AG09309 (cell line): ENCODE measurements around the gene CASZ1.
A peak's percentile ranks its signal among the peaks of the same experiment; 100 is the strongest.

Source experiments
- DNase-seq: peaks from one replicate; pipeline ENCODE4 v3.0.0-alpha.2; 2010; ENCODE audit warnings: low read depth
- H3K4me3 ChIP-seq: 2 replicates; pipeline ENCODE4 v1.5.1; 2011; ENCODE audit warnings: mild to moderate bottlenecking, low read depth, low read length, moderate library complexity; ENCODE audit not compliant: control insufficient read depth
- TF ChIP-seq, protein P1 (sequence below): IDR thresholded peaks from 2 replicates; pipeline ENCODE4 v1.5.1; 2011; ENCODE audit warnings: mild to moderate bottlenecking, low read depth, low read length, inconsistent platforms; ENCODE audit not compliant: insufficient read depth, control insufficient read depth; ENCODE audit errors: missing control alignments

The CASZ1 gene

GRCh38 chr1:10635085-10635896 lies 161.2 kb downstream of the CASZ1 start:
- no peak overlapping the region for H3K4me3 ChIP-seq
- peak; percentile 49 for DNase-seq
- TF ChIP-seq, protein P1, sequence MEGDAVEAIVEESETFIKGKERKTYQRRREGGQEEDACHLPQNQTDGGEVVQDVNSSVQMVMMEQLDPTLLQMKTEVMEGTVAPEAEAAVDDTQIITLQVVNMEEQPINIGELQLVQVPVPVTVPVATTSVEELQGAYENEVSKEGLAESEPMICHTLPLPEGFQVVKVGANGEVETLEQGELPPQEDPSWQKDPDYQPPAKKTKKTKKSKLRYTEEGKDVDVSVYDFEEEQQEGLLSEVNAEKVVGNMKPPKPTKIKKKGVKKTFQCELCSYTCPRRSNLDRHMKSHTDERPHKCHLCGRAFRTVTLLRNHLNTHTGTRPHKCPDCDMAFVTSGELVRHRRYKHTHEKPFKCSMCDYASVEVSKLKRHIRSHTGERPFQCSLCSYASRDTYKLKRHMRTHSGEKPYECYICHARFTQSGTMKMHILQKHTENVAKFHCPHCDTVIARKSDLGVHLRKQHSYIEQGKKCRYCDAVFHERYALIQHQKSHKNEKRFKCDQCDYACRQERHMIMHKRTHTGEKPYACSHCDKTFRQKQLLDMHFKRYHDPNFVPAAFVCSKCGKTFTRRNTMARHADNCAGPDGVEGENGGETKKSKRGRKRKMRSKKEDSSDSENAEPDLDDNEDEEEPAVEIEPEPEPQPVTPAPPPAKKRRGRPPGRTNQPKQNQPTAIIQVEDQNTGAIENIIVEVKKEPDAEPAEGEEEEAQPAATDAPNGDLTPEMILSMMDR = no peak

DNA sequence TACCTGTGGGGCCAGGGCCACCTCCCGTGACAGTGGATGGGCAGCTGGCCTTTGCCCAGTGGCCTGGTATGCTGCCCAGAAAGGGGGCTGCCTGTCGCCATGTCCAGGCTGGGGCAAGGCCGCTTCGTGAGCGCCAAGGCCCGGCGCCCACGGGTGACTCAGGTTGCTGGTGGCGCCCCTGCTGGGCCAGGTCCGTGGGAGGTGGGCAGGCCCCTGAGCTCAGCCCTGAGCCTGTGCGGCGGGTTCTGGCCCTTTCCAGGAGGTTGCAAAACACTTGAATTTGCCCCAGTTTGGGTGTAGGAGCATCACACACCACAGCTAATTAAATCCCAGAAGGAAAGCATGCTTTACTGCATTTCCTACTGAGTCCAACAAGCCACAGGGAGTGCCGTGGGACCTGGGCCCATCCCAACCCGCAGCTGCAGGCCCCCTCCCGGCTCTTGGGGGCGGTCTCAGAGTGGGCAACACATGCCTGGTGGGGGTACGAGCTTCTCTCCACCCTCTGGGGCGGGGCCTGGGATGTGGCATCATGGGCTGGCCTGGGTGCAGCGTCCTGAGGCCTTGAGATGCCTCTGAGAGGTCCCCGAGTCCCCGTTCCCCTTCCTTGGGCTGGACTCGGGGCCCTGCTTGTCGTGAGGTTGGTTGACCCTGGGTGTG lies 161.9 kb downstream of the CASZ1 start:
- peak; percentile 57 for DNase-seq
- TF ChIP-seq, protein P1 = no peak
- no peak overlapping the region for H3K4me3 ChIP-seq

DNA sequence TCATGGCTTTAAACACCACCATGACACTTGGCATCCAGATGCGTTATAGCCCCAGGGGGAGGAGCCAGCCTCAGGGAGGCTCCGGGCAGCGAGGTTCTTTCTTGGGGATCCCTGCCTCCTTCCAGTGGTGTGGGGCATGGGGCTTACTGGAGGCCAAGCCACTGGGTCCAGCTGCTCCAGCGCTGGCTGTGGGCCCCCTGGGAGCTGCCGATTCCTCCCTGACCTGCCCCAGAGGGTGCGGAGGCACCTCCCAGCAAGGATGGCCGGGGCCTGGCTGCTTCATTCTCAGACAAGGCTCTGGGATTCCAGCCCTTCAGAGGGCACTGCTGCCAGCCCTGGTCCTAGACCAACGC lies 162.4 kb downstream of the CASZ1 start:
- TF ChIP-seq, protein P1 = no peak
- no peak for DNase-seq
- H3K4me3 ChIP-seq = no peak overlapping the region

- TF ChIP-seq, protein P1 = no peak
- no peak for DNase-seq
- H3K4me3 ChIP-seq = no peak overlapping the region
Measured at GRCh38 chr1:10633416-10633815, 163.0 kb downstream of the CASZ1 start.

DNA sequence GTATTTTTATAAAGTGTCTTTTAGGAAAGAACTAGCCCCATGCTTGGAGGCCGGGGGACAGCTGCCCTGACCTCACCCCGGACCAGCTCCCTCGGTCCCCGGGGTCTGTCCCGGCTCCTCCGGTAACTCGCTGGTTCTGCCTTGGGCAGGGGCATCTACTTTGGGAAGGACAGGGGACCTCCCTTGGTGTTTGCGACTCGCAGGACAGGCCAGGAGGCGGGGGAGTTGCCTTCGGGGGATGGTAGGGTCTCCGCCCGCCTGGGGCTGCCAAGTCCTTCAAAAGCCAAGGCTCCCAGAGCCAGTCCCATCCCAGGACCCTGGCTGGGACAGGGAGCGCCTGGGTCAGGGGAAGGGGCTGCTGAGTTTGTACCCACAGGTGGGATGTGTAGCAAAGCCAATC lies 163.8 kb downstream of the CASZ1 start:
- H3K4me3 ChIP-seq = no peak overlapping the region
- no peak for DNase-seq
- TF ChIP-seq, protein P1 = no peak

- TF ChIP-seq, protein P1 = no peak
- no peak overlapping the region for H3K4me3 ChIP-seq
- no peak for DNase-seq
Measured at GRCh38 chr1:10631811-10632593, 164.4 kb downstream of the CASZ1 start.
